HepG2 (cell line): ENCODE data around the gene AKT2. TPM values are rescaled to one million over a fixed set of nuclear protein-coding genes. Genes with fewer than 3 reads are reported as not detected.

Source experiments
- ATAC-seq: fragments of 200-7000 bp; cut with Tn5 transposase; 3 replicates; pipeline ENCODE4 v1.9.1; 2020; ENCODE audit warnings: mild to moderate bottlenecking, moderate library complexity
- BruUV-seq: library from RNA; stranded (reverse); fragments of 400-500 nt; replicated peaks from 2 replicates; lab custom pipeline; 2021; lab: Mats Ljungman, UMichigan
- CTCF ChIA-PET: fragments of 300-600 bp; formaldehyde crosslinking; extraction: SDS; loops from one replicate; lab custom pipeline; 2021; ENCODE audit warnings: low total read pairs, inconsistent platforms, low intra/inter-chr PET ratio; lab: Yijun Ruan, JAX
- POLR2A ChIA-PET: fragments of 350-600 bp; sonication (Branson Sonifier 250); formaldehyde crosslinking; loops from one replicate; lab custom pipeline; 2020; ENCODE audit warnings: antibody characterized with exemption, inconsistent platforms; lab: Yijun Ruan, JAX
- DNase-seq: peaks from one replicate; pipeline ENCODE4 v3.0.0-alpha.2; 2015; ENCODE audit warnings: low spot score
- FAIRE-seq: peaks from 3 replicates; lab custom pipeline; 2011; peaks lifted over from hg19 to GRCh38; lab: Jason Lieb, UNC
- H2AFZ ChIP-seq: one replicate; pipeline ENCODE4 v1.6.1; 2011; ENCODE audit warnings: low read length, inconsistent platforms
- H3K27ac ChIP-seq: fragments of 300-600 bp; 3 replicates; pipeline ENCODE4 v1.8.0; 2011; ENCODE audit warnings: mixed run types, mild to moderate bottlenecking, mixed read lengths, low read length, inconsistent platforms; ENCODE audit not compliant: insufficient read depth; ENCODE audit errors: extremely low read length
- H3K27me3 ChIP-seq, 2 experiments: fragments of 200-600 bp in 1 of 2; 2 replicates in 1 of 2; 3 replicates in 1 of 2; pipeline versions ENCODE4 v1.6.0 to v1.8.0; 2011; ENCODE audit warnings: low read length in 2 of 2, mild to moderate bottlenecking in 2 of 2, moderate library complexity in 2 of 2, inconsistent platforms in 1 of 2; ENCODE audit not compliant: insufficient read depth in 2 of 2, control insufficient read depth in 1 of 2
- H3K36me3 ChIP-seq, 2 experiments: fragments of 200-600 bp in 1 of 2; replicated peaks in 1 of 2; 2 replicates in 1 of 2; 3 replicates in 1 of 2; pipeline versions ENCODE4 v1.5.1 to v1.8.0; 2011; ENCODE audit warnings: low read length in 2 of 2, inconsistent platforms in 1 of 2; ENCODE audit not compliant: insufficient read depth in 2 of 2, control insufficient read depth in 1 of 2
- H3K4me1 ChIP-seq: 2 replicates; pipeline ENCODE4 v1.5.1; 2012; ENCODE audit warnings: low read length, inconsistent platforms; ENCODE audit not compliant: insufficient read depth
- H3K4me2 ChIP-seq: 2 replicates; pipeline ENCODE4 v1.6.0; 2011; ENCODE audit warnings: low read depth, low read length, inconsistent platforms
- H3K4me3 ChIP-seq, 3 experiments: fragments of 200-600 bp in 1 of 3; sonication (generic), shearing (Covaris generic) in 1 of 3; replicated peaks in 1 of 3; 2 replicates each; pipeline ENCODE4 v1.5.1; 2011 to 2016; ENCODE audit warnings: low read length in 3 of 3, inconsistent platforms in 2 of 3, low read depth in 2 of 3, mild to moderate bottlenecking in 2 of 3, control low read depth in 1 of 3, mixed read lengths in 1 of 3; ENCODE audit not compliant: insufficient read depth in 1 of 3
- H3K79me2 ChIP-seq: one replicate; pipeline ENCODE4 v1.6.1; 2011; ENCODE audit warnings: low read length, inconsistent platforms; ENCODE audit not compliant: insufficient read depth
- H3K9ac ChIP-seq: 2 replicates; pipeline ENCODE4 v1.6.0; 2011; ENCODE audit warnings: mild to moderate bottlenecking, low read depth, low read length, inconsistent platforms; ENCODE audit not compliant: insufficient read depth
- H3K9me3 ChIP-seq: 2 replicates; pipeline ENCODE4 v1.5.1; 2012; ENCODE audit warnings: mild to moderate bottlenecking, low read length
- H4K20me1 ChIP-seq: 2 replicates; pipeline ENCODE4 v1.6.0; 2011; ENCODE audit warnings: inconsistent platforms, mild to moderate bottlenecking, low read length, moderate library complexity; ENCODE audit not compliant: insufficient read depth
- AKAP8 ChIP-seq: sonication (generic); formaldehyde crosslinking; IDR thresholded peaks from 2 replicates; pipeline ENCODE4 v1.5.1; 2020; ENCODE audit warnings: mild to moderate bottlenecking, missing genetic modification reagents
- ASH2L ChIP-seq: fragments of 300-600, 200-600 bp; sonication (generic); IDR thresholded peaks from 2 replicates; pipeline ENCODE4 v1.7.0; 2017; ENCODE audit warnings: low read depth, mild to moderate bottlenecking, moderate library complexity, mixed read lengths, low read length; ENCODE audit not compliant: insufficient read length
- CAMTA2 ChIP-seq: sonication (generic); formaldehyde crosslinking; IDR thresholded peaks from 2 replicates; pipeline ENCODE4 v1.4.0; 2020; ENCODE audit warnings: mild to moderate bottlenecking, missing genetic modification reagents, borderline replicate concordance
- EP300 ChIP-seq, 3 experiments: sonication (generic) in 1 of 3; formaldehyde crosslinking in 1 of 3; IDR thresholded peaks; 2 replicates each; pipeline versions ENCODE4 v1.5.1 to v1.6.1; 2011 to 2020; ENCODE audit warnings: low read depth in 2 of 3, low read length in 2 of 3, borderline replicate concordance in 1 of 3, improper control_type of control experiment in 1 of 3, mild to moderate bottlenecking in 1 of 3, missing genetic modification reagents in 1 of 3, moderate library complexity in 1 of 3
- HNRNPH1 ChIP-seq: fragments of 200-400 bp; formaldehyde crosslinking; optimal IDR thresholded peaks from 2 replicates; pipeline ENCODE3; 2017; ENCODE audit warnings: mild to moderate bottlenecking, low read depth, low read length
- ISL2 ChIP-seq: sonication (generic); formaldehyde crosslinking; IDR thresholded peaks from 2 replicates; pipeline ENCODE4 v1.5.0; 2020; ENCODE audit warnings: missing genetic modification reagents
- MYC ChIP-seq: sonication (generic); formaldehyde crosslinking; IDR thresholded peaks from 2 replicates; pipeline ENCODE4 v1.9.0; 2021; ENCODE audit warnings: missing genetic modification reagents, borderline replicate concordance
- SSRP1 ChIP-seq: IDR thresholded peaks from 2 replicates; pipeline ENCODE4 v1.6.1; 2016; ENCODE audit warnings: control low read depth
- ZBTB21 ChIP-seq: sonication (generic); formaldehyde crosslinking; IDR thresholded peaks from 2 replicates; pipeline ENCODE4 v1.4.0; 2020; ENCODE audit warnings: missing genetic modification reagents
- ZNF615 ChIP-seq: sonication (generic); formaldehyde crosslinking; IDR thresholded peaks from 2 replicates; pipeline ENCODE4 v1.5.0; 2020; ENCODE audit warnings: mild to moderate bottlenecking, missing genetic modification reagents, borderline replicate concordance
- WGBS: methylation state at CpG from one replicate; pipeline ENCODE4 v1.1.6; 2017; ENCODE audit warnings: low lambda C conversion rate; 5-methylcytosine and 5-hydroxymethylcytosine counted together
- in situ Hi-C: cut with HindIII; loops from 2 replicates; pipeline ENCODE4 v1.10.0; 2017; ENCODE audit warnings: low pct_unique_long_range_greater_than_20kb; ENCODE audit not compliant: extremely low pct_ligation_motif_present
- intact Hi-C: fragments of 100-400 bp; cut with micrococcal nuclease; formaldehyde crosslinking; loops from one replicate; pipeline ENCODE4 v1.10.0; 2022; ENCODE audit not compliant: unreplicated experiment
- polyA plus RNA-seq, 8 experiments: library from polyadenylated mRNA; depleted of rRNA in 3 of 8; stranded (reverse) in 7 of 8; unstranded in 1 of 8; fragments of >200 nt; fragmentation: Illumina TruSeq in 4 of 8; extraction: Trizol in 4 of 8; gene quantifications; 2 replicates each; pipeline versions ENCODE4 v1.2.1 to v1.2.3, GENCODE V29; 2011 to 2016; ENCODE audit warnings: low read depth in 4 of 8, missing spikeins in 1 of 8, mixed read lengths in 1 of 8; ENCODE audit not compliant: insufficient read depth in 1 of 8
- total RNA-seq, 5 experiments: library from RNA; depleted of rRNA; stranded (reverse); fragments of >200 nt; fragmentation: Illumina TruSeq; extraction: Trizol; gene quantifications; 2 replicates each; pipeline ENCODE4 v1.2.3, GENCODE V29; 2016; ENCODE audit warnings: low read depth in 1 of 5
- TF ChIP-seq, protein P1 (sequence below): sonication (generic); formaldehyde crosslinking; IDR thresholded peaks from 2 replicates; pipeline ENCODE4 v1.4.0; 2020; ENCODE audit warnings: mild to moderate bottlenecking, missing genetic modification reagents, borderline replicate concordance

AKT2 gene
- total and polyA plus RNA-seq, 2 of the 13 experiments (the other 11 are each of a cell fraction or from before 2014, with no cell fraction given) = 82.1 to 173 TPM

DNA sequence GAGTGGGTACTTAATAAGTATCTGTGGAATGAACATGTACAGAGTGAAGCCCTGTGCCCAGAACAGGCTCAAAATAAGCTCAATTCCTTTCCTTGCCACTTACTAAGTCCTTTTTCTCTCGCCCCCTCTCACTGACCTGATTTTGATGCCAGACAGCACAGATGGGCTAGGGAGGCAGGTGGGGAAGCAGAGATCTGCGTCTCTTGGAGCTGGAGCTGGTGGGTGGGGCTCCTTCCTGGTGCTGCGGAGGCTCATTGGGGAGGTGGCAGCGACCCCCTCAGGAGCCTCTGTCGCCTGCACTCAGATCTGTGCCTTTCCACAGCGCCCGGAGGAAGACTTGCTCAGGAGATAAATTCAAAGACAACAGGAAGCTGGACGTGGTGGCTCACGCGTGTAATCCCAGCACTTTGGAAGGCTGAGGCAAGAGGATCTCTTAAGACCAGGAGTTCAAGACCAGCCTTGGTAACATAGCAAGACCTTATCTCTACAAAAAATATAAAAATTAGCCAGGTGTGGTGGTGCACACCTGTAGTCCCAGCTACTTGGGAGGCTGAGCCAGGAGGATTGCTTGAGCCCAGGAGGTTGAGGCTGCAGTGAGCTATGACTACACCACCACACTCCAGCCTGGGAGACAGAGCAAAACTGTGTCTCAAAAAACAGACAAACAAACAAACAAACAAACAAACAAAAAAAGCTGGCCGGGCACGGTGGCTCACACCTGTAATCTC, 14.6 kb downstream of the AKT2 start:
- Histone ChIP-seq H4K20me1 (peaks cover 51% of the 10 kb centered on the region; the same call in 1 of the 2 replicates), H3K27ac (no peak overlapping the region), H3K4me3 (no peak overlapping the region), H3K4me1 (peaks cover 19% of the 10 kb centered on the region), H3K9me3 (no peaks in the 10 kb centered on the region), H3K36me3 (peaks cover 7 to 26% of the 10 kb centered on the region in 2 experiments; a peak in 4 of 5 replicates), H3K4me2 (no peak overlapping the region), H2AFZ (no peak overlapping the region), H3K79me2 (peaks cover 89% of the 10 kb centered on the region), H3K9ac (no peak overlapping the region), H3K27me3 (no peaks in the 10 kb centered on the region)
- intact Hi-C loops = no loop called here
- TF ChIP-seq ASH2L = no peak
- no peak for TF ChIP-seq ISL2 (CRISPR knock-in tag)
- TF ChIP-seq SSRP1 = no peak
- TF ChIP-seq MYC (CRISPR knock-in tag) = no peak
- no peak for TF ChIP-seq AKAP8 (CRISPR knock-in tag)
- TF ChIP-seq CAMTA2 = no peak
- no peak for TF ChIP-seq ZBTB21 (CRISPR knock-in tag)
- TF ChIP-seq ZNF615 (CRISPR knock-in tag) = no peak
- TF ChIP-seq, protein P1, sequence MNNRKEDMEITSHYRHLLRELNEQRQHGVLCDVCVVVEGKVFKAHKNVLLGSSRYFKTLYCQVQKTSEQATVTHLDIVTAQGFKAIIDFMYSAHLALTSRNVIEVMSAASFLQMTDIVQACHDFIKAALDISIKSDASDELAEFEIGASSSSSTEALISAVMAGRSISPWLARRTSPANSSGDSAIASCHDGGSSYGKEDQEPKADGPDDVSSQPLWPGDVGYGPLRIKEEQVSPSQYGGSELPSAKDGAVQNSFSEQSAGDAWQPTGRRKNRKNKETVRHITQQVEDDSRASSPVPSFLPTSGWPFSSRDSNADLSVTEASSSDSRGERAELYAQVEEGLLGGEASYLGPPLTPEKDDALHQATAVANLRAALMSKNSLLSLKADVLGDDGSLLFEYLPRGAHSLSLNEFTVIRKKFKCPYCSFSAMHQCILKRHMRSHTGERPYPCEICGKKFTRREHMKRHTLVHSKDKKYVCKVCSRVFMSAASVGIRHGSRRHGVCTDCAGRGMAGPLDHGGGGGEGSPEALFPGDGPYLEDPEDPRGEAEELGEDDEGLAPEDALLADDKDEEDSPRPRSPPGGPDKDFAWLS = no peak
- TF ChIP-seq EP300 (IDR thresholded peaks at IDR 0.05; ENCODE audit: low read depth in 2 of 2, low read length in 2 of 2) = no peak
- no peak for TF ChIP-seq EP300 (CRISPR knock-in tag; IDR thresholded peaks at IDR 0.05; ENCODE audit: borderline replicate concordance)
- TF ChIP-seq HNRNPH1 = no peak
- DNase-seq (no peak), ATAC-seq (no peak), FAIRE-seq (no peak)
- no TSS peak for BruUV-seq
- 97% methylated on average over 9 of the region's 12 CpGs for WGBS
- ChIA-PET POLR2A (no interaction called here), CTCF (no interaction called here)
- in situ Hi-C loops = no loop called here
